HG03103 (cell line): ENCODE data around the gene MED19.
A peak's percentile ranks its signal among the peaks of the same experiment; 100 is the strongest.
"Not testable (repeated sequence)": the region's sequence is repeated elsewhere in the genome, so short reads cannot be mapped to it uniquely, and the experiment has no call there.

Experiments
- ATAC-seq: cut with Tn5 transposase; IDR thresholded peaks from one replicate; pipeline ENCODE4 v1.9.1; 2021; ENCODE audit warnings: low read depth; ENCODE audit not compliant: unreplicated experiment

Gene MED19

DNA sequence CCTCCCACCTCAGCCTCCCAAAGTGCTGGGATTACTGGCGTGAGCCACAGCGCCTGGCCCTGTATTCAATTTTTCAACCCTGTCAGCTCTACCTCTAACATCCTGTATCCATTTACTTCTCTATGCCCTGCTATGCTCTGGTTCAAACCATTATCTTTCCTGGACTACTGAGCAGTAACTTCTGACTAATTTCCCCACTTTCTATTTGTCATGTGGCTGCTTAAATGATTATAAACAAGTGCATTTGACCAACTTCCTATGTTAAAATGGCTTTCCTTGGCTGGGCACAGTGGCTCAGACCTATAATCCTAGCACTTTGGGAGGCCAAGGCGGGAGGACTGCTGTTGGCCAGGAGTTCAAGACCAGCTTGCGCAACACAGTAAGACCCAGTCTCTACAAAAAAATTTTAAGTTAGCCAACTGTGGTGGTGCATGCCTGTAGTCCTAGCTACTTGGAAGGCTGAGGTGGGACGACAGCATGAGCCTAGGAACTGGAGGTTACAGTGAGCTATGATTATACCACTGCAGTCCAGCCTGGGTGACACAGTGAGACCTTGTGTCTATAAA is 2.1 kb downstream of the MED19 start:
- ATAC-seq = no peak

DNA sequence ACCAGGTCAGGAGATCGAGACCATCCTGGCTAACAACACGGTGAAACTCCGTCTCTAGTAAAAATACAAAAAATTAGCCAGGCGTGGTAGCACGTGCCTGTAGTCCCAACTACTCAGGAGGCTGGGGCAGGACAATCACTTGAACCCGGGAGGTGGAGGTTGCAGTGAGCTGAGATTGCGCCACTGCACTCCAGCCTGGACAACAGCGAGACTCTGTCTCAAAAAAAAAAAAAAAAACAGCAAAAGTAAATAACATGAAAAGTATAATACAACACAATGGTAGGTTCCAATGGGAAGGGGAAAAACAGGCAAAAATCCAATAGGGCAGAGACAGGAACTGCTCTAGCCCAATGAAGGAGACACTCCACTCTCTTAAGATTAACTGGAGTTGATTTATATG is 6.6 kb downstream of the MED19 start:
- ATAC-seq = not testable (repeated sequence)

DNA sequence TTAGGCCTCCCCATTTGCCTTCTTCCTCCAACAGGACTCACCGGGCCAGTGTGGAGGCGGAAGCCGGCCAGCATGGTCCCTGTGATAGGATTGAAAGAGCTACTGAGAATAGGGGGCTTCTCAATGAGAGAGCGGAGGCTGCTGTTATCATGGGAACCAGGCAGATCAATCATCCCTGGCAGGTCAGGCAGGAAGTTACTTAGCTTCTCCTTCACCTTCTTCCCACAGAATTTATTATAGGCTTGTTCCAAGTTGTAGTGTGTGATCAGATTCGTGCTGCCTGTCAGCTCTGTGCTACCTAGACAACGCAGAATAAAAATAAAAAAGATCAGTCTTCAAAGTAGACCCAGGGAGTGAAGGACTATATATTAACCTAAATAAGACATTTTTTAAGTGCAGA is 7.1 kb downstream of the MED19 start:
- ATAC-seq = no peak

DNA sequence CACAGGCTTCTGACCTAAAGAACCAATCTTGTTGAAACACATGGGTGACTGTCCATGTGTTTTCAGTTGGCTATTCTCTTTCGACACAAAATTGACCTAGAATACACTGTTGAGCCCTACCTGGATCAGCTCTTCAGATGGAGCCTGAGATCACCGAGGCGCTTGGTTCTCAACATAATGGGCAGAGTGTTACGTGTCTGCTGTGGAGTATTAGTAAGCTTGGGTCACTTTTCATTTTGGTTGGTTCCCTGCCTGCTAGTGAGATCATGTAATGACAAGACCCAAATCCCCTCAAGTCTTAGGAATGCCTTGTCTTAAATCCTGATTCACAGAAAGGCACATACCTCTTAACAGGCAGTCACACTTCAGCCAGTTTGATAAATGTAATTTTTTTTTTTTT is 8.7 kb downstream of the MED19 start:
- no peak for ATAC-seq

DNA sequence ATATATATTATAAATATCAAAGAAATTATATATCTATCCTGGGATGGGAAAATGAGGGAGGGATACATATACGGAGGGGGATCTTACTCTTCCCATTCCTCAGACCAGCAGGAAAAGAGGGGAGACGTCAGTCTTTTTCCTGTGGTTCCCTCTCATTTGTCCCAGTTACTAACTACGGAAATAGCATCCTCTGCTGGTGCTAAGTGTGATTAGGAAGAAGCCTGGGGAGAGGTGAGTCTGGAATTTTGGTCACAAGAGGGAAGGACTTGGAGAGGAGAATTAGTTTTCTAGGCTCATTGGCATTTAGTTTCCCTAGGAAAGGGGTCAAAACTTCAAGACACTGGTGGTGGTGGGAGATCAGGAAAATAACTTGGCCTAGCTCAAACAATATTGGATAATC is 11.6 kb downstream of the MED19 start:
- ATAC-seq = no peak

DNA sequence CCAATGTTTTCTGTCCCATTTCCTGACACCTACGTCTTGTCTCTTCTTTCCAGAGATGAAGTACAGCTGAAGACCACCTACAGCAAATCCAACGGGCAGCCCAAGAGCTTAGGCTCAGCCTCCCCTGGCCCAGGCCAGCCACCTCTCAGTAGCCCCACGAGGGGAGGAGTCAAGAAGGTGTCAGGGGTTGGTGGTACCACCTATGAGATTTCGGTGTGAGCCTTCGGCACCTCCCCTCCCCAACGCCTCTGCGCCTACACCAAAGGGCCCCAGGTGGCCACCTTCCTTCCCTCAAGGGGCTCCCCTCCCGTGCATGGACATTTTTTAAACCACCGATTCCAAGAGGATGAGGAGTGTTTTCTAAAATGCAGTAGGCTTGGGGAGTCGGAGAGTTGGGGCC is 12.2 kb downstream of the MED19 start:
- ATAC-seq = no peak

DNA sequence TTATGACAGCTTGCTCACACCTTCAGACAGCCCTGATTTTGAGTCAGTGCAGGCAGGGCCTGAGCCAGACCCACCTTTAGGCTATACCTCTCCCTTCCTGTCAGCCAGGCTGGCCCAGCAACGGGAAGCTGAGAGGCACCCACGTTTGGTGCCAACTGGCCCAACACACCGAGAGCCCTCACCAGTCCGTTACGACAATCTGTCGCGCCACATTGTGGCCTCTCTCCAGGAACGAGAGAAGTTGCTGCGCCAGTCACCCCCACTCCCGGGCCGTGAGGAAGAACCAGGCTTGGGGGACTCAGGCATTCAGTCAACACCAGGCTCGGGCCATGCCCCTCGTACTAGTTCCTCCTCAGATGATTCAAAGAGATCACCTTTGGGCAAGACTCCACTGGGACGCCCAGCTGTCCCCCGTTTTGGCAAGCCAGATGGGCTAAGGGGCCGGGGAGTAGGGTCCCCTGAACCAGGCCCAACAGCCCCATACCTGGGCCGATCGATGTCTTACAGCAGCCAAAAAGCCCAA is 13.1 kb downstream of the MED19 start:
- ATAC-seq = no peak

DNA sequence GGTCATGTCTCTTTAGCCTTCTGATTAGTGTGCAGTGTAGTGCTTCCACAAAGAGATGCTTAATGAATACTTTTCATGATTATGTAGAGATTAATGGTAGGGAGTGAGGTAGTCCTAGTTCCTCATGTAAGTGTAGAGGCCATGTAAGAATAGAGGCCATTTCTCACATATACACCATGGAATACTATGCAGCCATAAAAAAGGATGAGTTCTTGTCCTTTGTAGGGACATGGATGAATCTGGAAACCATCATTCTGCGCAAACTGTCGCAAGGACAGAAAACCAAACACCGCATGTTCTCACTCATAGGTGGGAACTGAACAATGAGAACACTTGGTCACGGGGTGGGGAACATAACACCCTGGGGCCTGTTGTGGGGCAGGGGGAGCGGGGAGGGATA is 21.5 kb downstream of the MED19 start:
- not testable (repeated sequence) for ATAC-seq

DNA sequence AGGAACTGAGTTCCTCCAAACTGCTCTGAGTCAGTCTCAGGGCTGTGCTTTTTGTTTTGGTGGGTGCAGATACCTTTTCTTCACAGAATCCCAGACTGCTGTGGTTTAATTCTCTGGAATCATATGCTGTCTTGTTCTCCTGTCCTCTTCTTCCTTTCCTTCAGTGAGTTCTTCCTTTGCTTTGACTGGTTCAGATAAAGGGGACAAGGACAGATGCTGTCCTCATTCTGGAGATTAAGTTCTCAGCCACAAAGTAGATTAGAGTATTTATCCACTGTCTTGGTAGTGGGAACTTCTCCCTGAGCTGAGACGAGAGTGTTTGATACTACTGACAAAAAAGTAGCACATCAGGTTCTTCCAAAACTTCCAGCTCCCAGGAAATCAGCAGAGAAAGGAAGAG is 30.8 kb downstream of the MED19 start:
- ATAC-seq = no peak

DNA sequence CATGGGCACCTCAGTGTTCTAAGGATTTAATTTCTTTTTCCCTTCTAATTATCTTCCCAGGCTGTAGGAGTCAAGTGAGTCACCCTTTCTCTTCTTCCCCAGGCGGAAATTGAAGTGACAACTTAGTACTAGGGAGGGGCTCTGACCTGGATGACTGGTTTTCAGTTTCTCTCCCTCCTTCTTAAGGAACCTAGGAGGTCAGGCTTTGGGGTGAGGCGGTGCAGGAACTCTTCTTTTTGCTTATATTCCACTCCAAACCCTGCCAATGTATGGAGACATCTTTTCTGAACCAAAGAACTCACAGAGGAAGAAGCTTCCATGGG is 31.5 kb downstream of the MED19 start:
- ATAC-seq = no peak

DNA sequence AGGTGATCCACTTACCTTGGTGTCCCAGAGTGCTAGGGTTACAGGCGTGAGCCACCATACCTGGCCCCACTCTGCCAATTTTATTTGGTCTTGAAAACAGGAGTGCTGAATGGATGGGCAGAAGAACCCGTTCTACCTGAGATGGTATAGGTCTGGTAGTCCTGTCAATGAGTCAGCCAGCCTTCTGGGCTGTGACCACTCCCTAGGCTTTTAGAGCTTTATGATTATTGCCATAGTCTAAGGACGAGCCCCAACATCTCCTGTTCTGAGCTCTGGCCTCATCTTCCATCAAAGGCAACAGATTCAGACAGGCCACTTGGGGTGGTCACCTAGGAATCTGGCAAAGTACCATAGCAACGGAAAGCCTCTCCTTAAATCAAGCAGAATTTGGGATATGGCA is 32.6 kb downstream of the MED19 start:
- no peak for ATAC-seq

DNA sequence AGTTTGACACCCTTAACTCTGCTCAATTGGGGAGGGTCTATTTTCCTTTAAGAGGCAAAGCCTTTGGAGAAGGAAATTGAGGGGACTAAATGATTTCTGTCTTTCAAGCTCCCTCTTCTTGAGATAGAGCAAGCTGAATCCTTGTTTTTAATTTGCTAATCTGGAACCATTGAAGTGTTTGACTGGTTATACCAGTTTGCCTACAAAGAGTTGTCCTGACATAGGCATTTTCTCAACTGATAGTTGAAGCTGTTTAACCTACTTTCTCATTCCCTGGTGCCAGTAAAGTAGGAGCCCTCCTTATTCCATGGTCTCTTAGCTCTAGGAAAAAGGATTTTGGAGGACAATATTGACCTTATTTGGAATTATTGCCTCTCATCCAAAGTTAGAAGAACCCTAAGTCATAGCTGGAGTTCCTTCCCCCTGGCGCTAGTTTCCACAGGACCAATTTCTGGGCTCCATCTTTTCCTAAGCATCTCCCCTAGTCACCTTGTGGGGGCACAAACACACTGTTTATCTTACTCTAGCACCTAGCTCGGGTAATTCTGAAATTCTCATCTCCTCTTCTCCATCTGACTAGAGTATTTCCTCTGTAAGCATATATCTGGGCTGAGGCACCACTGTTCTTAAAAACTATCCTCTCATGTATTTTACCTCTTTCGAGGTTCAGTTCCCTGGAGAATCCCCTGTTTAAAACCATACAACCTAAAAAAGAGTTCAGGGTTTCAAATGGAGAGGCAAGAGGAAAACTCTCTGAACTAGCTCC is 36.7 kb downstream of the MED19 start:
- no peak for ATAC-seq

DNA sequence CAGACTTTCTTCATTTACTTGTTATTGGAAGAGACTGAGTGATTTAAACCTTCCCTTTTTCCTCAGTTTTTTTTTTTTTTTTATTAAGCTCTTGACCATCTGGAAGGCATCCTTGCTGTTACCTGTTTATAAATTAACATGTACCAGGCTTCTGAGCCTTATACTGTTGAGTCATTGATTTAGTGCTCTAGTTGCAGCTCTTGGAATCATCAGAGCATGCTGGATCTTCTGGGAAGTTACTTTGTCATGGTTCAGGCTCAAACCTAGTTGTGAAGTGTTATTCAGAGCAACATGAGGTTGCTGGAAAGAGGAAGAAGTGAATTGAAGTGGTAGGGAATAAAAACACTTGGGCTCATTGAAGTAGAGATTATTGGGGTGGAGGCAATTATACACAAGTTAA is 37.8 kb downstream of the MED19 start:
- ATAC-seq = no peak

DNA sequence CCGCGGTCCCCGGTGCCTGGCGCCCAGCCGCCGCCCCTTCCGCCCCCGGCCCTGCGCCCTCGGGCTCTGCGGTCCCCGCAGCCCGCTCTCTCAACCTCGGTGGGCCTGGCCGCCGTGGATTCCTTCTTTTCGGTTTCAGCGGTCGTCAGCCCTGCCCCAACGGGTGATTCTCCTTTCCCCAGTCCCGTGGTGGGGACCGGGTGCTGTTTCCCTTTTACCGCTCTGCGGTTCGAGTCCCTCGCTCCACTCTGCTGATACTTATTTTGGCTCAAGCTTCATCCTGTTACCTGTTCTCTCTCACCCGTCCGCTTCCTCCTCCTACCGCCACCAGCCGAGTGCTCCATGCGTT is 43.6 kb downstream of the MED19 start:
- peak; percentile 3 for ATAC-seq

DNA sequence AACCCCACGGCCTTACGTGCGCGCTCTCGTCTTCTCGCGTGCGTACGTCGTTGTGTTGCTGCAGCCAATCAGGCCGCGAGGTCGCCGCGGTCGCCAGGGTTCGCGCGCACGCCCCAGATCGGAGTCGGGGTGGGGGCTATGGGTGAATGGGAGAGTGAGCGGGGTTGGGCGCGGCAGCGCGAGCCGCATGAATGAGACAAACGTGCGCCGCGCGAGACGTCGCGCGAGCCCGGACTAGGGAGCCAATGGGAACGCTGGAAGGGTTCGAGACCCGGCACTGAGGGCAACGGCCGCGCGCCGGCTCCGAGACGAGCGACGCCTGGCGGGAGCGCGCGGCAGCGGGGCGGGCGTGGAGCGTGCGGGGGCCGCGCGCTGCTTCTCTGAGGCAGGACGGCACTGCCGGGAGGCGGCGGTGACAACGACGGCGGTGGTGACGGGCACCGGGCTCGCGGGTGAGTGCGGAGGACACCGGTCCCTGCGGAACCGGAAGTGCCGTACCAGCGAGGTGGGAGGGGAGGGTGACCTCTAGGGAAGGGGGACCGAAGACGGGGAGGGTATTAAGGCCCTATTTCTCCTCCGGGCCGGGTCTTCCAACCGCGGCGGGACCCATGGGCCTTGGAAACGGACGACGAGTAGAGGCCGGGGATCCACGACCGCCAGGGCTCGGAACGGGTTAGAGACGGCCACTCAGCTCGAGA is 44.1 kb downstream of the MED19 start, which contains the start of gene ZDHHC5:
Gene ZDHHC5 (plus strand): TSS at position 379 of the 698 bp plus-strand sequence. CDS start 4,977 bp downstream, outside the sequence.
- peak; percentile 77 for ATAC-seq

DNA sequence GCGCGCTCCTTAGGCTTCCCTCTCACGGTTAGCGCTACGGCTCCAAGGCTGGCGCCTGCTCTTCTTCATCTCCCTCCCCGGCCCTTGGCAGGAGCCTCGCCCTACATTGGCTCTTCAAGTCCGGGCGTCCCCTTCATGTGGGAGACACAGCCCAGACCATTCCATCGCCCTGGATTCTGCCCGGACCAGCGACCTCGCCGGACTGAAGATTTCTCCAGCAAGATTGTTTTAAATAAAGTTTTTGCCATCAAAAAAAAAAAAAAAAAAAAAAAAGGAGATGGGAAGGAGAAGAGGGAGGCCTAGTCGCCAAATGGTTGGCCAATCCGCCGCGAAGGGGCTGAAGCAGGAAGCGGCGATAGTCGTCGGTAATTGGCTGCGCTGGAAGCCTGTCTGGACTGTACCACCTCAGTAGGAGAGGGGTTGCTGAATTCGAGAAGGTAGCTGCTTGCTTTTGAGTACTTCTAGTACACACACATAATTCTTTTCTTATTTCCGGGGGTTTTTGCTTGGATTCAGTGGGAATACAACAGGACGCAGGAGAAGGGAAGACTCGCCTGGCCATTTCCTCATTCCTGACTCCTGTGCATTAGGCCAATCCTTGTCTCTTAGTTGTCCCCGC is 44.8 kb downstream of the MED19 start:
- peak; percentile 44 for ATAC-seq

DNA sequence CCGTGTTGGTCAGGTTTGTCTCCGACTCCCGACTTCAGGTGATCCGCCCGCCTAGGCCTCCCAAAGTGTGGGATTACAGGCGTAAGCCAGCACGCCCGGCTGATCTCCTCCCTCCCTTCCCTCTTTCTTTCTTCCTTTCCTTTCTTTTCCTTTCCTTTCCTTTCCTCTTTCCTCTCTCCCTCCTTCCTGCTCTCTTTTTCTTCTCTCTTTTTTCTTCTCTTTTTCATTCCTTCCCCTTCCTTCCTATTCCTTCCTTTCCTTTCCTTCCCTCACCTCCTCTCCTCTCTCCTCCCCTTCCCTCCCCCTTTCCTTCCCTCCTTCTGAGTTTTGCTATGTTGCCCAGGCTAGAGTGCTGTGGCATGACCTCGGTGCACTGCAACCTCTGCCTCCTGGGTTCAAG is 48.0 kb downstream of the MED19 start:
- ATAC-seq = no peak

DNA sequence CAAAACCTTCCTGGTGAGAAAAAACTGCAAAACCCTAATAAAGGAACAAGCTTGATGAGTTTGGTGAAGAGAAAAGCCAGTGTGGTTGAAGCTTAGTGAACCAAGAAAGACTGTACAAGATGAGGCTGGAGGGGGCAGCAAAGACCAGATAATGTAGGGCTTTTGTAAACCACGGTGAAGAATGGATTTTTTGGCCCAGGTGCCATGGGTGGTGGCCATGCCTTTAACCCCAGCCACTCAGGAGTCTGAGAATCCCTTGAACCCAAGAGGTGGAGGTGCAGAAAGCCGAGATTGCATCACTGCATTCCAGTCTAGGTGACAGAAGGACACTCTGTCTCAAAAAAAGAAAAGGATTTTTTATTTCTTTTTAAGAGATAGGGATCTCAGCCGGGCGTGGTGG is 49.1 kb downstream of the MED19 start:
- no peak for ATAC-seq

DNA sequence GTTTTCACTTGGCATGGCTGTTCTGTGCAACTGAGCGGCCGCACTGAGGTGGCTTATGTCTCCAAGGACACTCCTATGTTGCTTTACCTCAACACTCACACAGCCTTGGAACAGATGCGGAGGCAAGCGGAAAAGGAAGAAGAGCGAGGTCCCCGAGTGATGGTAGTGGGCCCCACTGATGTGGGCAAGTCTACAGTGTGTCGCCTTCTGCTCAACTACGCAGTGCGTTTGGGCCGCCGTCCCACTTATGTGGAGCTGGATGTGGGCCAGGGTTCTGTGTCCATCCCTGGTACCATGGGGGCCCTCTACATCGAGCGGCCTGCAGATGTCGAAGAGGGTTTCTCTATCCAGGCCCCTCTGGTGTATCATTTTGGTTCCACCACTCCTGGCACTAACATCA is 52.3 kb downstream of the MED19 start:
- no peak for ATAC-seq

DNA sequence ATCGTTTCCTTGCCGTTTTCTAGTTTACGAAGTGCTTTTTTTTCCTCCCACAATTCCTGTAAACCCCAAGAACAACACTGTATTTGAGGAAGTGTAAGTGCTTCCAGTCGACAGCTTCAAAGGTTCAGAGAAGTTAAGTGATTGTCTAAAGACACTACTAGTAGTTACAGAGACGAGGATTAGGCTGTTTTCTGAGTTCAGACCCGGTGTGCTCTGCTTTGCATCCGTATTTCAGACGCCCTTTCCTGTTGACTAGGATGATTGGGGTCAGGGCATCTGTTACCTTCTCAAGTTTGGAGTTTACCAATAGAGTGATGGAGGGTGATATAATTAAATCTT is 54.0 kb downstream of the MED19 start:
- no peak for ATAC-seq

DNA sequence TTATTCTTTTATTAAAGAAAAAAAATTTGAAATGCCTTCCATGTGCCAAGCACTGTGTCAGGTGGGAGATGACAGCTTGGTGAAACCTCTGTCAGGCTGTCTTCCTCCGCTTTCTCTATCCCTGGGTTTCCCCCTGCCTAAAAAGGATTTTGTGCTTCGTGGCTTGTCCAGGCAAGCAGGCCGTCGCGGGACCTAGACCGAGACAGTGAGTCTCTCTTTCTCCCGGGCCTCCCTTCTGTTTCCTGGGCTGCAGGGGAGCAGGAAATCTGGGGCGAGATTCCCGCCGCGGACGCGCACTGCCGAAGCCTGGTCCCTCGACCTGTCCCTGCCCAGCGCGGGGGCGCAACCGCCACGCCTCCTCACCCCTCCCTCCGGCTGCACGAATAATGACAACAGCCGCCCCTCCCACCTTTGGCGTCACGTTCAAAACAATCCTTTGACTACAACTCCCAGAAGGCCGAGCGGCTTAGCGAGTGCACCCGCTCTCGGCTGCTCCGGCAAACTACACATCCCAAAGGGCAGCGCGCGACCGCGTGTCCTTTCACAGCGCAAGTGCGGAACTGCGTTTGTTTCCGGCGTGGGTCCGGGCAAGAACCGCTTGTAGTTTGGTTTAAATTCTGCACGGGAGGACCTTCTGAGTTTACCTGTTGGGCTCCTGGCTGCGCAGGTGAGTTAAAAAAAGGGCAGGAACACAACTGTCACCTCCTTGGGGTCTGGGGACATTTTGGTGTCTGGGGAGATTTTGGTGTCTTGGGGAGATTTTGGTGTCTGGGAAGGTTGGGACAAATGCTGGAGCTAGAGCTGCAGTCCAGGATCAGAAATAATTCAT is 54.6 kb downstream of the MED19 start, which contains the start of gene CLP1:
Gene CLP1 (plus strand): TSS at position 569 of the 829 bp plus-strand sequence. CDS start 1,715 bp downstream, outside the sequence.
- ATAC-seq = peak; percentile 99
